HL-60 (cell line): ENCODE measurements around the gene MAP3K7.
A peak's percentile ranks its signal among the peaks of the same experiment; 100 is the strongest.

Source experiments
- DNase-seq, 2 experiments: peaks; one replicate each; pipeline ENCODE4 v3.0.0-alpha.2; 2010 to 2020; ENCODE audit warnings: low read depth in 1 of 2, low spot score in 1 of 2
- H3K27ac ChIP-seq: fragments of 250-450 bp; sonication (Bioruptor Pico); replicated peaks from 2 replicates; pipeline ENCODE4 v1.5.1; 2020; ENCODE audit warnings: mild to moderate bottlenecking, moderate library complexity
- H3K27me3 ChIP-seq: fragments of 250-450 bp; sonication (Bioruptor Pico); 2 replicates; pipeline ENCODE4 v1.5.1; 2021; ENCODE audit warnings: mild to moderate bottlenecking, moderate library complexity; ENCODE audit not compliant: insufficient read depth, poor library complexity, severe bottlenecking
- H3K4me3 ChIP-seq: replicated peaks from 2 replicates; pipeline ENCODE4 v1.5.1; 2011; ENCODE audit warnings: mild to moderate bottlenecking, control low read depth, low read length; ENCODE audit not compliant: insufficient read depth
- GABPA ChIP-seq: IDR thresholded peaks from 2 replicates; pipeline ENCODE4 v1.6.1; 2012; ENCODE audit warnings: low read depth
- POLR2AphosphoS5 ChIP-seq: IDR thresholded peaks from 2 replicates; pipeline ENCODE4 v1.6.1; 2012; ENCODE audit warnings: low read depth
- SPI1 ChIP-seq: IDR thresholded peaks from 2 replicates; pipeline ENCODE4 v1.6.1; 2012; ENCODE audit warnings: low read depth, mild to moderate bottlenecking, borderline replicate concordance
- TF ChIP-seq, protein P1 (sequence below): IDR thresholded peaks from one replicate; pipeline ENCODE4 v1.5.1; 2011; ENCODE audit warnings: low read length, control low read depth, inconsistent platforms; ENCODE audit not compliant: insufficient read depth
- TF ChIP-seq, protein P2 (sequence below): IDR thresholded peaks from 2 replicates; pipeline ENCODE4 v1.6.1; 2012; ENCODE audit warnings: low read depth; ENCODE audit not compliant: insufficient replicate concordance

Gene MAP3K7

DNA sequence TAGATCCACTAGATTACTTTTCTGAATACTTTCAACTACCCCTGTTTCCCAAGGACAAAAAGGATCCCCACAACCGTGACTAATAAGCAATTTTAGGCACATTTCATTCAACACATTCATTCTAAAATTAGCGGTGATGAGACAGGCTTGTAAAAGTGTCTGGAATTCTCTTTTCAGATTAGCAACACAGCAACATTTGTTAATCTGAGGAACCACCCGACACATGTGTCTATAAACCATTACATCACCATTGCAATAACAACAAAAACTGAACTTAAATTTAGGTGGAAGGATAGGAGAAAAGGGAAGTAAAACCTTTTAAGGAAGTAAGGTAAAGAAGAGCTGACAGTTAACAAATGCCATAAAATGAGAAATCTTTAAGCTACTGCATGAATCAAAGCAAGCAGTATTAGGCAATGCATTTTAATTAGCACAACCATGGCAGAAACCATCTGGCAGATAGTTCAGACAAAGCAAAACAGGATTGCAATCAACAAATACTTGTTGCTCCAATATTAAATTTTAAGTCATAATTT lies 49.1 kb downstream of the MAP3K7 start:
- H3K27me3 ChIP-seq = no peaks in the 10 kb centered on the region
- 0 out of 2 replicates have a peak overlapping the region, but pooled peaks have one; percentile 34 for H3K27ac ChIP-seq
- H3K4me3 ChIP-seq = no peak overlapping the region
- peak; percentile 45 to 46 for DNase-seq
- peak; percentile 25; the same call in 1 of the 2 replicates for TF ChIP-seq POLR2AphosphoS5
- TF ChIP-seq SPI1 = 0 out of 2 replicates have a peak, but pooled peaks have one; percentile 30
- no peak for TF ChIP-seq GABPA

DNA sequence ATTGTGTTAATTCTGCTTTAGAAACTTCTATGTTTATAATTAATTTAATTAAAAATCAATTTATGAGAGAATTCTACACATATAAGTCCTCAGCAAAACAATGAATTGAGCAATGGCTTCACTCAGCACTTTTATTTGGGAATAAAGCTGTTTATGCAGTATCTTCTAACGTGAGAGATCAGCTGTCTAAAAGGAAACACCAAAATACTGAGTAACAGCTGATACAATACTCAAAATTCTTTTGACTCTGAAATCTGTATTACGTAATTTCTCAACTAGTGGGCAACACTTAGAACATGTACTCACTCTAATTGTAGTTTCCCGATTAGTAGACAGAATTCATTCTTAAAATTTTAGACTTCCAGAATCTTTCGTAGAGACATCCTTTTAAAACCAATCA lies 49.8 kb downstream of the MAP3K7 start:
- H3K27me3 ChIP-seq = no peaks in the 10 kb centered on the region

DNA sequence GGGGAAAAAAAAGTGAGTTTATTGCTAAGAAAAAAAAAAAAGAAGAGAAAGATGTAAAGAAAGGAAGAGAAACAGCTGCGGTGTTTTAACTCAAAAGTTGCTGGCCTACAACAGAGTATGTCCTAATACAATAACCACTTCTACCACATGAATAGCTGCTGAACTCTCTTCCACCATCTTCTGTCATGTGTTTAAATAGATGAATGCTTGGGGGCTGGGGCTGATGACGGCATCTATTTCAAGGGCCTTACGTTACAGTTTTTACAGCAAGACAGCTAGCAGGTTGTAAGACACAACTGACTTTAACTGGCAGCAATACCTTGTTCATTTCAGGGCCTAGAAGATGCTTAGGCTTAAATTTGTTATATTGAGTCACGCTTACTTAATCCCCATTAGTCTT lies 50.4 kb downstream of the MAP3K7 start:
- DNase-seq = no peak
- Histone ChIP-seq H3K27ac (no peak overlapping the region), H3K4me3 (no peak overlapping the region), H3K27me3 (no peaks in the 10 kb centered on the region)
- TF ChIP-seq, protein P1, sequence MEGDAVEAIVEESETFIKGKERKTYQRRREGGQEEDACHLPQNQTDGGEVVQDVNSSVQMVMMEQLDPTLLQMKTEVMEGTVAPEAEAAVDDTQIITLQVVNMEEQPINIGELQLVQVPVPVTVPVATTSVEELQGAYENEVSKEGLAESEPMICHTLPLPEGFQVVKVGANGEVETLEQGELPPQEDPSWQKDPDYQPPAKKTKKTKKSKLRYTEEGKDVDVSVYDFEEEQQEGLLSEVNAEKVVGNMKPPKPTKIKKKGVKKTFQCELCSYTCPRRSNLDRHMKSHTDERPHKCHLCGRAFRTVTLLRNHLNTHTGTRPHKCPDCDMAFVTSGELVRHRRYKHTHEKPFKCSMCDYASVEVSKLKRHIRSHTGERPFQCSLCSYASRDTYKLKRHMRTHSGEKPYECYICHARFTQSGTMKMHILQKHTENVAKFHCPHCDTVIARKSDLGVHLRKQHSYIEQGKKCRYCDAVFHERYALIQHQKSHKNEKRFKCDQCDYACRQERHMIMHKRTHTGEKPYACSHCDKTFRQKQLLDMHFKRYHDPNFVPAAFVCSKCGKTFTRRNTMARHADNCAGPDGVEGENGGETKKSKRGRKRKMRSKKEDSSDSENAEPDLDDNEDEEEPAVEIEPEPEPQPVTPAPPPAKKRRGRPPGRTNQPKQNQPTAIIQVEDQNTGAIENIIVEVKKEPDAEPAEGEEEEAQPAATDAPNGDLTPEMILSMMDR = no peak
- TF ChIP-seq, protein P2, sequence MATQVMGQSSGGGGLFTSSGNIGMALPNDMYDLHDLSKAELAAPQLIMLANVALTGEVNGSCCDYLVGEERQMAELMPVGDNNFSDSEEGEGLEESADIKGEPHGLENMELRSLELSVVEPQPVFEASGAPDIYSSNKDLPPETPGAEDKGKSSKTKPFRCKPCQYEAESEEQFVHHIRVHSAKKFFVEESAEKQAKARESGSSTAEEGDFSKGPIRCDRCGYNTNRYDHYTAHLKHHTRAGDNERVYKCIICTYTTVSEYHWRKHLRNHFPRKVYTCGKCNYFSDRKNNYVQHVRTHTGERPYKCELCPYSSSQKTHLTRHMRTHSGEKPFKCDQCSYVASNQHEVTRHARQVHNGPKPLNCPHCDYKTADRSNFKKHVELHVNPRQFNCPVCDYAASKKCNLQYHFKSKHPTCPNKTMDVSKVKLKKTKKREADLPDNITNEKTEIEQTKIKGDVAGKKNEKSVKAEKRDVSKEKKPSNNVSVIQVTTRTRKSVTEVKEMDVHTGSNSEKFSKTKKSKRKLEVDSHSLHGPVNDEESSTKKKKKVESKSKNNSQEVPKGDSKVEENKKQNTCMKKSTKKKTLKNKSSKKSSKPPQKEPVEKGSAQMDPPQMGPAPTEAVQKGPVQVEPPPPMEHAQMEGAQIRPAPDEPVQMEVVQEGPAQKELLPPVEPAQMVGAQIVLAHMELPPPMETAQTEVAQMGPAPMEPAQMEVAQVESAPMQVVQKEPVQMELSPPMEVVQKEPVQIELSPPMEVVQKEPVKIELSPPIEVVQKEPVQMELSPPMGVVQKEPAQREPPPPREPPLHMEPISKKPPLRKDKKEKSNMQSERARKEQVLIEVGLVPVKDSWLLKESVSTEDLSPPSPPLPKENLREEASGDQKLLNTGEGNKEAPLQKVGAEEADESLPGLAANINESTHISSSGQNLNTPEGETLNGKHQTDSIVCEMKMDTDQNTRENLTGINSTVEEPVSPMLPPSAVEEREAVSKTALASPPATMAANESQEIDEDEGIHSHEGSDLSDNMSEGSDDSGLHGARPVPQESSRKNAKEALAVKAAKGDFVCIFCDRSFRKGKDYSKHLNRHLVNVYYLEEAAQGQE = no peak
- TF ChIP-seq GABPA (no peak), SPI1 (no peak), POLR2AphosphoS5 (no peak)

More for the DNA sequence above, 49.8 kb downstream of the MAP3K7 start:
- no peak overlapping the region for H3K27ac ChIP-seq
- DNase-seq = no peak
- TF ChIP-seq, protein P2 = no peak
- TF ChIP-seq GABPA (no peak), POLR2AphosphoS5 (no peak), SPI1 (no peak)
- TF ChIP-seq, protein P1 = no peak
- H3K4me3 ChIP-seq = no peak overlapping the region

- Histone ChIP-seq H3K4me3 (no peak overlapping the region), H3K27me3 (no peaks in the 10 kb centered on the region), H3K27ac (no peak overlapping the region)
- no peak for DNase-seq
- TF ChIP-seq SPI1 (no peak), POLR2AphosphoS5 (no peak), GABPA (no peak)
- TF ChIP-seq, protein P2 = no peak
- TF ChIP-seq, protein P1 = no peak
Observed at GRCh38 chr6:90534337-90535025, 52.4 kb downstream of the MAP3K7 start.
